Tibial nerve (tissue), 4 donors: ENCODE results near the gene VAMP8.

Source experiments
- CTCF ChIP-seq, 5 experiments: fragments of 200-600 bp in 3 of 5; fragments of 450-650 bp in 2 of 5; sonication (generic) in 3 of 5; IDR thresholded peaks; one replicate each; pipeline ENCODE4 v1.5.1; 2016 to 2019; ENCODE audit warnings: antibody characterized with exemption in 5 of 5, mild to moderate bottlenecking in 3 of 5, moderate library complexity in 2 of 5
- EP300 ChIP-seq, 2 donors: sonication (generic); formaldehyde crosslinking; IDR thresholded peaks; one replicate each; pipeline ENCODE4 v1.6.1; 2017; ENCODE audit warnings: antibody characterized with exemption in 2 of 2, mild to moderate bottlenecking in 1 of 2
- POLR2A ChIP-seq, 2 donors: fragments of 450-650 bp; IDR thresholded peaks; one replicate each; pipeline ENCODE4 v1.6.1; 2017; ENCODE audit warnings: antibody characterized with exemption in 2 of 2, mild to moderate bottlenecking in 2 of 2, moderate library complexity in 2 of 2

- no peak for TF ChIP-seq CTCF (IDR thresholded peaks at IDR 0.05)
- TF ChIP-seq POLR2A (IDR thresholded peaks at IDR 0.05): no peak
- no peak for TF ChIP-seq EP300 (IDR thresholded peaks at IDR 0.05)
Measured at GRCh38 chr2:85580206-85580605, 2.8 kb downstream of the VAMP8 start.
